K562 (cell line): ENCODE data around the gene PMM1. TPM values are rescaled to one million over a fixed set of nuclear protein-coding genes. Genes with fewer than 3 reads are reported as not detected.

Source experiments
- BRD4 ChIP-seq: fragments of 200-600 bp; sonication (generic); IDR thresholded peaks from 2 replicates; pipeline ENCODE4 v1.6.1; 2017; ENCODE audit warnings: inconsistent platforms
- EP400 ChIP-seq: fragments of 450-650 bp; IDR thresholded peaks from 2 replicates; pipeline ENCODE4 v1.6.1; 2017; ENCODE audit warnings: antibody characterized with exemption, mild to moderate bottlenecking, moderate library complexity
- ESRRB ChIP-seq: fragments of 250-450 bp; sonication (Bioruptor Pico); IDR thresholded peaks from 2 replicates; pipeline ENCODE4 v1.5.0; 2020; ENCODE audit warnings: mild to moderate bottlenecking, moderate library complexity, borderline replicate concordance
- FOXK1 ChIP-seq: sonication (generic); formaldehyde crosslinking; IDR thresholded peaks from 2 replicates; pipeline ENCODE4 v1.8.0; 2022; ENCODE audit warnings: missing genetic modification reagents, mild to moderate bottlenecking, borderline replicate concordance
- HCFC1 ChIP-seq: IDR thresholded peaks from 2 replicates; pipeline ENCODE4 v1.6.1; 2012; ENCODE audit warnings: low read depth, low read length, improper control_type of control experiment
- HDAC3 ChIP-seq: fragments of 450-650 bp; IDR thresholded peaks from 2 replicates; pipeline ENCODE4 v1.6.1; 2018; ENCODE audit warnings: borderline replicate concordance, mild to moderate bottlenecking, moderate library complexity; ENCODE audit not compliant: partially characterized antibody
- MIER1 ChIP-seq: fragments of 450-650 bp; IDR thresholded peaks from 2 replicates; pipeline ENCODE4 v1.6.1; 2016; ENCODE audit warnings: antibody characterized with exemption, mild to moderate bottlenecking, low read depth
- MXI1 ChIP-seq: IDR thresholded peaks from 2 replicates; pipeline ENCODE4 v1.6.1; 2011; ENCODE audit warnings: low read depth, mild to moderate bottlenecking, improper control_type of control experiment, low read length
- NFYB ChIP-seq: IDR thresholded peaks from 2 replicates; pipeline ENCODE4 v1.6.1; 2011; ENCODE audit warnings: mild to moderate bottlenecking, moderate library complexity; ENCODE audit not compliant: insufficient read length; ENCODE audit errors: extremely low read depth
- NRF1 ChIP-seq, 2 experiments: fragments of 450-650 bp; IDR thresholded peaks in 1 of 2; conservative IDR thresholded peaks in 1 of 2; 2 replicates each; pipeline ENCODE4 v1.6.1; 2014; ENCODE audit warnings: mild to moderate bottlenecking in 2 of 2
- POLR2A ChIP-seq: fragments of 450-650 bp; conservative IDR thresholded peaks from 2 replicates; pipeline ENCODE4 v1.6.1; 2016
- PURB ChIP-seq: sonication (generic); formaldehyde crosslinking; IDR thresholded peaks from 2 replicates; pipeline ENCODE4 v1.9.0; 2021; ENCODE audit warnings: low read depth, mild to moderate bottlenecking, missing genetic modification reagents
- RBM15 ChIP-seq: fragments of 200-400 bp; formaldehyde crosslinking; IDR thresholded peaks from 2 replicates; pipeline ENCODE4 v1.6.1; 2018; ENCODE audit warnings: mild to moderate bottlenecking, low read length, moderate library complexity; ENCODE audit not compliant: insufficient read depth
- SMC3 ChIP-seq: conservative IDR thresholded peaks from 2 replicates; pipeline ENCODE4 v1.6.1; 2011; ENCODE audit warnings: low read depth, low read length, improper control_type of control experiment; ENCODE audit not compliant: insufficient read depth
- TAF15 ChIP-seq: fragments of 200-400 bp; formaldehyde crosslinking; IDR thresholded peaks from 2 replicates; pipeline ENCODE4 v1.6.1; 2017; ENCODE audit warnings: mild to moderate bottlenecking, low read depth, low read length, moderate library complexity
- TEAD4 ChIP-seq, 2 experiments: sonication (generic) in 1 of 2; formaldehyde crosslinking in 1 of 2; IDR thresholded peaks; 2 replicates each; pipeline versions ENCODE4 v1.6.1 to v1.8.0; 2012 to 2022; ENCODE audit warnings: borderline replicate concordance in 1 of 2, inconsistent platforms in 1 of 2, low read length in 1 of 2, mild to moderate bottlenecking in 1 of 2, missing genetic modification reagents in 1 of 2
- XRCC5 ChIP-seq: fragments of 200-400 bp; formaldehyde crosslinking; IDR thresholded peaks from 2 replicates; pipeline ENCODE4 v1.6.1; 2017; ENCODE audit warnings: low read depth, mild to moderate bottlenecking, low read length
- ZC3H11A ChIP-seq: IDR thresholded peaks from 2 replicates; pipeline ENCODE4 v1.6.1; 2012; ENCODE audit warnings: low read depth, low read length, improper control_type of control experiment
- ZFP1 ChIP-seq: fragments of 450-650 bp; formaldehyde crosslinking; IDR thresholded peaks from 2 replicates; pipeline ENCODE4 v1.4.0; 2020; ENCODE audit warnings: mild to moderate bottlenecking, mixed read lengths
- ZFP36 ChIP-seq: fragments of 150-350 bp; IDR thresholded peaks from 2 replicates; pipeline ENCODE4 v1.6.1; 2018; ENCODE audit warnings: low read length, low read depth; ENCODE audit not compliant: partially characterized antibody
- ZNF274 ChIP-seq: IDR thresholded peaks from 2 replicates; pipeline ENCODE4 v1.6.1; 2011; ENCODE audit warnings: low read depth, mild to moderate bottlenecking, low read length, moderate library complexity, borderline replicate concordance
- ZNF41 ChIP-seq: fragments of 250-450 bp; sonication (Bioruptor Pico); conservative IDR thresholded peaks from 2 replicates; pipeline ENCODE4 v1.4.0; 2020; ENCODE audit warnings: mild to moderate bottlenecking
- ZNF57 ChIP-seq: fragments of 450-650 bp; formaldehyde crosslinking; IDR thresholded peaks from 2 replicates; pipeline ENCODE4 v1.4.0; 2020; ENCODE audit warnings: mild to moderate bottlenecking, moderate library complexity
- polyA plus RNA-seq, 8 experiments: library from polyadenylated mRNA; depleted of rRNA in 4 of 8; stranded (reverse) in 5 of 8; unstranded in 3 of 8; fragments of >200 nt; fragmentation: Nextera tagmentation in 2 of 8; fragmentation: Illumina TruSeq in 1 of 8; extraction: Ambion mirVana in 2 of 8; extraction: Trizol in 1 of 8; gene quantifications; 2 replicates each; pipeline versions ENCODE4 v1.2.1 to v1.2.3, GENCODE V29; 2011 to 2014; ENCODE audit warnings: inconsistent platforms in 1 of 8, missing spikeins in 1 of 8
- total RNA-seq, 7 experiments: library from RNA; depleted of rRNA in 6 of 7; stranded (reverse); fragments of >200 nt in 6 of 7; fragmentation: Illumina TruSeq in 2 of 7; extraction: Trizol in 2 of 7; gene quantifications; 2 replicates each; pipeline versions ENCODE4 v1.2.1 to v1.2.3, GENCODE V29; 2011 to 2021; ENCODE audit warnings: low replicate concordance in 1 of 7
- TF ChIP-seq, protein P1 (sequence below): fragments of 250-450 bp; sonication (Bioruptor Pico); IDR thresholded peaks from 2 replicates; pipeline ENCODE4 v1.5.0; 2020; ENCODE audit warnings: mild to moderate bottlenecking, borderline replicate concordance
- TF ChIP-seq, protein P2 (sequence below), 3 experiments: IDR thresholded peaks in 2 of 3; conservative IDR thresholded peaks in 1 of 3; 2 replicates each; pipeline ENCODE4 v1.5.1; 2011 to 2012; ENCODE audit warnings: low read length in 3 of 3, mild to moderate bottlenecking in 3 of 3, control low read depth in 2 of 3, improper control_type of control experiment in 1 of 3, inconsistent platforms in 1 of 3, low read depth in 1 of 3, mixed read lengths in 1 of 3, moderate library complexity in 1 of 3; ENCODE audit not compliant: insufficient read depth in 2 of 3
- TF ChIP-seq, protein P3 (sequence below): sonication (generic); formaldehyde crosslinking; IDR thresholded peaks from 2 replicates; pipeline ENCODE4 v1.8.1; 2022; ENCODE audit warnings: missing genetic modification reagents

Gene PMM1
- total and polyA plus RNA-seq, 9 of the 15 experiments (the other 6 are each of a cell fraction or from before 2014, with no cell fraction given) = 10.2 to 31.7 (median 20.3) TPM

DNA sequence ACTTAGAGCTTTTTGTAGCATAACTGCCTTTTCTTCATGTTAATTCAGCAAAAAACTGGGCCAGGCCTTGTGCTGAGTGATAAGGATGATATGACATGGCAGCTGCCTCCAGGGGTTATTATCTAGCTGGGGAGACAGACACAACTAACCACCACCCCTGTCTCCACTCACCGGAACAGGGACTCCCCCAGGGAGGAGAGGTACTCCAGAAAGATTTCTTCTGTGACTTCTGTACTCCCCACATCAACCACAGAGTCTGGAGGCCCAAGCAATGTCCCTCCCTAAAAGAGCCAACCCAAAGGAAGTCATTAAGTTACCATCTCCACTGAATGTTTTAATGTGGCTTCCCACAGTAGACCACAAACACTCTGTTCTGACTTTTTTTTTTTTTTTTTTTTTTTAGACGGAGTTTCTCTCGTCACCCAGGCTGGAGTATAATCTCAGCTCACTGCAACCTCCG lies 14.3 kb upstream of the PMM1 start (continued):
- TF ChIP-seq ZNF41 (CRISPR knock-in tag) (peak; percentile 71; the same call in 1 of the 2 replicates), ZFP1 (no peak), EP400 (peak; percentile 33; the same call in 1 of the 2 replicates), SMC3 (no peak), NRF1 (conservative IDR thresholded peaks at IDR 0.05 in 1 of 2, IDR thresholded peaks at IDR 0.05 in 1 of 2) (no peak; a peak in 1 of 4 replicates), TAF15 (no peak), XRCC5 (no peak), MIER1 (no peak), FOXK1 (CRISPR knock-in tag) (no peak), PURB (CRISPR knock-in tag) (no peak), ZFP36 (no peak), BRD4 (no peak), HCFC1 (no peak), MXI1 (no peak), ESRRB (CRISPR knock-in tag) (no peak), ZNF274 (no peak), POLR2A (no peak), RBM15 (no peak), ZNF57 (CRISPR knock-in tag) (no peak), TEAD4 (IDR thresholded peaks at IDR 0.05; ENCODE audit: low read length) (peak; percentile 92), TEAD4 (CRISPR knock-in tag; IDR thresholded peaks at IDR 0.05; ENCODE audit: borderline replicate concordance) (no peak), HDAC3 (peak; percentile 83), ZC3H11A (no peak), NFYB (no peak)
- TF ChIP-seq, protein P1, sequence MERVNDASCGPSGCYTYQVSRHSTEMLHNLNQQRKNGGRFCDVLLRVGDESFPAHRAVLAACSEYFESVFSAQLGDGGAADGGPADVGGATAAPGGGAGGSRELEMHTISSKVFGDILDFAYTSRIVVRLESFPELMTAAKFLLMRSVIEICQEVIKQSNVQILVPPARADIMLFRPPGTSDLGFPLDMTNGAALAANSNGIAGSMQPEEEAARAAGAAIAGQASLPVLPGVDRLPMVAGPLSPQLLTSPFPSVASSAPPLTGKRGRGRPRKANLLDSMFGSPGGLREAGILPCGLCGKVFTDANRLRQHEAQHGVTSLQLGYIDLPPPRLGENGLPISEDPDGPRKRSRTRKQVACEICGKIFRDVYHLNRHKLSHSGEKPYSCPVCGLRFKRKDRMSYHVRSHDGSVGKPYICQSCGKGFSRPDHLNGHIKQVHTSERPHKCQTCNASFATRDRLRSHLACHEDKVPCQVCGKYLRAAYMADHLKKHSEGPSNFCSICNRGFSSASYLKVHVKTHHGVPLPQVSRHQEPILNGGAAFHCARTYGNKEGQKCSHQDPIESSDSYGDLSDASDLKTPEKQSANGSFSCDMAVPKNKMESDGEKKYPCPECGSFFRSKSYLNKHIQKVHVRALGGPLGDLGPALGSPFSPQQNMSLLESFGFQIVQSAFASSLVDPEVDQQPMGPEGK (CRISPR knock-in tag) = peak; percentile 78; the same call in 1 of the 2 replicates
- TF ChIP-seq, protein P2, sequence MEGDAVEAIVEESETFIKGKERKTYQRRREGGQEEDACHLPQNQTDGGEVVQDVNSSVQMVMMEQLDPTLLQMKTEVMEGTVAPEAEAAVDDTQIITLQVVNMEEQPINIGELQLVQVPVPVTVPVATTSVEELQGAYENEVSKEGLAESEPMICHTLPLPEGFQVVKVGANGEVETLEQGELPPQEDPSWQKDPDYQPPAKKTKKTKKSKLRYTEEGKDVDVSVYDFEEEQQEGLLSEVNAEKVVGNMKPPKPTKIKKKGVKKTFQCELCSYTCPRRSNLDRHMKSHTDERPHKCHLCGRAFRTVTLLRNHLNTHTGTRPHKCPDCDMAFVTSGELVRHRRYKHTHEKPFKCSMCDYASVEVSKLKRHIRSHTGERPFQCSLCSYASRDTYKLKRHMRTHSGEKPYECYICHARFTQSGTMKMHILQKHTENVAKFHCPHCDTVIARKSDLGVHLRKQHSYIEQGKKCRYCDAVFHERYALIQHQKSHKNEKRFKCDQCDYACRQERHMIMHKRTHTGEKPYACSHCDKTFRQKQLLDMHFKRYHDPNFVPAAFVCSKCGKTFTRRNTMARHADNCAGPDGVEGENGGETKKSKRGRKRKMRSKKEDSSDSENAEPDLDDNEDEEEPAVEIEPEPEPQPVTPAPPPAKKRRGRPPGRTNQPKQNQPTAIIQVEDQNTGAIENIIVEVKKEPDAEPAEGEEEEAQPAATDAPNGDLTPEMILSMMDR (IDR thresholded peaks at IDR 0.05 in 2 of 3, conservative IDR thresholded peaks at IDR 0.05 in 1 of 3; ENCODE audit: insufficient read depth in 2 of 3, low read depth in 1 of 3, low read length in 3 of 3) = no peak
- TF ChIP-seq, protein P3, sequence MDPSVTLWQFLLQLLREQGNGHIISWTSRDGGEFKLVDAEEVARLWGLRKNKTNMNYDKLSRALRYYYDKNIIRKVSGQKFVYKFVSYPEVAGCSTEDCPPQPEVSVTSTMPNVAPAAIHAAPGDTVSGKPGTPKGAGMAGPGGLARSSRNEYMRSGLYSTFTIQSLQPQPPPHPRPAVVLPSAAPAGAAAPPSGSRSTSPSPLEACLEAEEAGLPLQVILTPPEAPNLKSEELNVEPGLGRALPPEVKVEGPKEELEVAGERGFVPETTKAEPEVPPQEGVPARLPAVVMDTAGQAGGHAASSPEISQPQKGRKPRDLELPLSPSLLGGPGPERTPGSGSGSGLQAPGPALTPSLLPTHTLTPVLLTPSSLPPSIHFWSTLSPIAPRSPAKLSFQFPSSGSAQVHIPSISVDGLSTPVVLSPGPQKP (CRISPR knock-in tag) = no peak
